Fibroblast of mammary gland (primary cell): Measurements from ENCODE around the gene ABCC5.
"Not testable (repeated sequence)": the region's sequence is repeated elsewhere in the genome, so short reads cannot be mapped to it uniquely, and the experiment has no call there.

ENCODE experiments used
- DNase-seq: peaks from one replicate; pipeline ENCODE4 v3.0.0-alpha.2; 2010; ENCODE audit warnings: low read depth
- H3K4me3 ChIP-seq: 2 replicates; pipeline ENCODE4 v1.5.1; 2011; ENCODE audit warnings: low read depth, mild to moderate bottlenecking, low read length, moderate library complexity; ENCODE audit not compliant: control insufficient read depth
- CTCF ChIP-seq: conservative IDR thresholded peaks from 2 replicates; pipeline ENCODE4 v1.5.1; 2011; ENCODE audit warnings: low read depth, low read length, inconsistent platforms; ENCODE audit not compliant: control insufficient read depth, insufficient read depth

The ABCC5 gene

GRCh38 chr3:183884427-183885296 lies 133.0 kb downstream of the ABCC5 start, which contains the start of gene PARL:
TSS of gene PARL (minus strand) at chr3:183884880. CDS start at chr3:183884846, 34 bp downstream.
- H3K4me3 ChIP-seq: peak within 1 kb of the TSS; percentile 93
- peak; percentile 87 for DNase-seq
- TF ChIP-seq CTCF: peak; percentile 66

DNA sequence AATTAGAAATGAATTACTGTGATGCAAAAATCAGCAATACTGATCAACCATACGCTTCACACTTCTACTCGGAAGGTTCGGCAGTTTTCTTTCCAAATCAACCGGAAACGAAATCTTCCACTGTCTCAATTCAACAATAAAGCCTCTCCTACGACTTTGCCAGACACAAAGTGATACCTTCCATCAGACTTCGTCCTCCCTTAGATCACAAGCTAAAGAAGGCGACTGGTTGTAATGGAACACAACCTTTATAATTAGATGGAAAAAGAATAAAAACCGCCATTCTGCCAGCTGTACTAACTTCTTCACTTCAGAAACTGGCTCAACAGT lies 133.6 kb downstream of the ABCC5 start:
- peak overlapping the region; percentile 93 for H3K4me3 ChIP-seq
- no peak for DNase-seq
- no peak for TF ChIP-seq CTCF

DNA sequence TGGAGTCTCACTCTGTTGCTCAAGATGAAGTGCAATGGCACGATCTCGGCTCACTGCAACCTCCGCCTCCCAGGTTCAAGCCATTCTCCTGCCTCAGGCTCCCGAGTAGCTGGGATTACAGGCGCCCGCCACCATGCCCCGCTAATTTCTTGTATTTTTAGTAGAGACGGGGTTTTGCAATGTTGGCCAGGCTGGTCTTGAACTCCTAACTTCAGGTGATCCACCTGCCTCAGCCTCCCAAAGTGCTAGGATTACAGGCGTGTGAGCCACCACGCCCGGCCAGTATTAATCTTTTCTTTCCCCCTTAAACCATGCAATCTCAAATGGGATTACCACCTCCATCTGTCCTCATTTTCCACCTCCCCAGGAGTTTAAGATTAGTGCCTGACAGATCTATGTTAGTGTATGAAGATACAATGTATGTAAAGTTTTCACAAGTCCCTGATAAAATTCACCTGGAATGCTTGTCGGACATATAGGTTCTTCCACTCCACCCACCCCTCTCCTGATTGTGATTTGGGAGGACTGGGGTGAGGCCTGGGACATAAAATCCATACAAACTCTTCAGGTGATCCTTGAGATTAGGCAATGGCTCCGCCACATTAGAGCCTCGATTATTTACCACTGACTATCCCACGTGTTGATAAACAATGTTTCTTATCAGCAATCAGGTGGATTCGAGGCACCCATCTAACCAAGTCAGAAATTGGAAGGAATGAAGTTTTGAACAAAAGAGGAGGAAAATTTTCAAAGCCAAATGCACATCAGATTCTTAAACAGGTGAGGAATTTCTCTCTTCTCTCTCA lies 134.2 kb downstream of the ABCC5 start:
- peak overlapping the region; percentile 93 for H3K4me3 ChIP-seq
- DNase-seq: no peak
- TF ChIP-seq CTCF: no peak

- DNase-seq: no peak
Measured at GRCh38 chr3:183880121-183880520, 137.6 kb downstream of the ABCC5 start.

DNA sequence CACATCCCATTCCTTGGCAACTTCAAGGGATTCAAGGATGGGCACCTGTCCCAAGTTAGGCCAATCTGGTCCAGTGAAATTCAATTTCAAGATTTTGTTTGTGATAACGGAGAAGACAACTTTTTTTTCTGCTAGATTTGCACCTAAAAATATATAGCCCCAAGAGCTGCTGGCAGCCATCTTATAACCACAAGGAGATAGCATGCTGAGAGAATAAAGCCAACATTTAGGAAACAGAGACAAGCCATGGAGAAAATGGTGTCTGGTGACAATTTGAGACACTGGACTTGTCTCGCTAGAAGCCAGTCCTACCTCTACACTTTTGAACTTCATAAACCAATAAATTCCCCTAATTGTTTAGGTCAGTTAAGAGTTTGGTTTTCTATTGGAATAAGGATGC lies 138.4 kb downstream of the ABCC5 start:
- no peak overlapping the region for H3K4me3 ChIP-seq
- no peak for TF ChIP-seq CTCF
- no peak for DNase-seq

More at GRCh38 chr3:183880121-183880520, 137.6 kb downstream of the ABCC5 start:
- no peak for TF ChIP-seq CTCF
- no peak overlapping the region for H3K4me3 ChIP-seq

DNA sequence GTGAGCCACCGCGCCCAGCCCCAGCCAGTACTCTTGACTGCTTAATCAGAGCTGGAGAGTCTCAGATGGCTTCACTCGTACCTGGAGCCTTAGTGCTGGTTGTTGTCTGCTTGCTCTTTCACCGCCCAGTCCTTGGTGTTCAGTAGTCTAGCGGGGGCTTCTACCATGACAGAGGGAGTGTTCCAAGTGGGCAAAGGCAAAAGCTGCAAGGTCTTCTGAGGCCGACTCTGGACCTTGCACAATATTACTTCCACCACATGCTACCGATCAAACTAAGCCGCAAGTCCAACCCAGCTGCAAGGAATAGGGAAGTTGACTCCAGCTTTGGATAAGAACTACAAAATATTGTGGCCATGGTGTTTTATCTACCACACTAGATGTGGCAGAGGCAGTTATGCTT lies 139.6 kb downstream of the ABCC5 start:
- no peak overlapping the region for H3K4me3 ChIP-seq
- no peak for DNase-seq
- no peak for TF ChIP-seq CTCF

- DNase-seq: not testable (repeated sequence)
Measured at GRCh38 chr3:183877227-183877626, 140.5 kb downstream of the ABCC5 start.

More at GRCh38 chr3:183877227-183877626, 140.5 kb downstream of the ABCC5 start:
- H3K4me3 ChIP-seq: not testable (repeated sequence)
